CD4-positive, alpha-beta memory T cell (primary cell): ENCODE data around the gene GCN1. TPM values are rescaled to one million over a fixed set of nuclear protein-coding genes. Genes with fewer than 3 reads are reported as not detected.
A peak's percentile ranks its signal among the peaks of the same experiment; 100 is the strongest.
"Not testable (repeated sequence)": the region's sequence is repeated elsewhere in the genome, so short reads cannot be mapped to it uniquely, and the experiment has no call there.

Experiments used
- CTCF ChIA-PET: fragments of 350-600 bp; sonication (Branson Sonifier 250); formaldehyde crosslinking; loops from one replicate; lab custom pipeline; 2021; ENCODE audit warnings: inconsistent platforms; ENCODE audit not compliant: partially characterized antibody; lab: Charles Lee
- POLR2A ChIA-PET: fragments of 350-600 bp; sonication (Branson Sonifier 250); formaldehyde crosslinking; loops from one replicate; lab custom pipeline; 2021; ENCODE audit not compliant: partially characterized antibody; lab: Charles Lee
- DNase-seq, 5 donors: peaks; one replicate each; pipeline versions ENCODE4 v3.0.0 to v3.0.0-alpha.2; 2020 to 2022; ENCODE audit warnings: mixed read lengths in 1 of 5
- H3K27ac ChIP-seq: one replicate; pipeline ENCODE4 v1.7.0; 2013; ENCODE audit warnings: low read depth, low read length
- H3K27me3 ChIP-seq: 2 replicates; pipeline ENCODE4 v1.7.0; 2013; ENCODE audit warnings: mild to moderate bottlenecking, low read length, moderate library complexity; ENCODE audit not compliant: insufficient read depth
- H3K36me3 ChIP-seq: 2 replicates; pipeline ENCODE4 v1.7.0; 2013; ENCODE audit warnings: mild to moderate bottlenecking, low read length, moderate library complexity; ENCODE audit not compliant: insufficient read depth
- H3K4me1 ChIP-seq: 2 replicates; pipeline ENCODE4 v1.7.0; 2013; ENCODE audit warnings: mild to moderate bottlenecking, low read length, moderate library complexity; ENCODE audit not compliant: insufficient read depth
- H3K4me3 ChIP-seq, 2 donors: one replicate each; pipeline ENCODE4 v1.7.0; 2013; ENCODE audit warnings: low read length in 2 of 2, mild to moderate bottlenecking in 1 of 2
- H3K9me3 ChIP-seq, 2 donors: one replicate each; pipeline ENCODE4 v1.7.0; 2013; ENCODE audit warnings: low read length in 2 of 2, control low read depth in 1 of 2; ENCODE audit not compliant: control insufficient read depth in 1 of 2
- H3K27ac Mint-ChIP-seq, 7 donors: one replicate each; pipeline ENCODE4 v1.8.0; 2020 to 2021; ENCODE audit warnings: mixed read lengths in 7 of 7, mild to moderate bottlenecking in 6 of 7, inconsistent platforms in 3 of 7, moderate library complexity in 3 of 7
- H3K27me3 Mint-ChIP-seq, 2 donors: one replicate each; pipeline ENCODE4 v1.8.0; 2020 to 2021; ENCODE audit warnings: mixed read lengths in 2 of 2
- H3K36me3 Mint-ChIP-seq, 2 donors: one replicate each; pipeline ENCODE4 v1.8.0; 2020 to 2021; ENCODE audit warnings: mixed read lengths in 2 of 2, inconsistent platforms in 1 of 2, mild to moderate bottlenecking in 1 of 2
- H3K4me1 Mint-ChIP-seq, 4 donors: one replicate each; pipeline ENCODE4 v1.8.0; 2020 to 2021; ENCODE audit warnings: mixed read lengths in 4 of 4, mild to moderate bottlenecking in 1 of 4
- H3K4me3 Mint-ChIP-seq, 8 donors: one replicate each; pipeline ENCODE4 v1.8.0; 2020 to 2021; ENCODE audit warnings: mixed read lengths in 8 of 8, mild to moderate bottlenecking in 7 of 8, moderate library complexity in 6 of 8, inconsistent platforms in 3 of 8
- H3K9me3 Mint-ChIP-seq, 8 donors: one replicate each; pipeline ENCODE4 v1.8.0; 2020 to 2021; ENCODE audit warnings: mixed read lengths in 8 of 8, mild to moderate bottlenecking in 5 of 8, inconsistent platforms in 3 of 8, moderate library complexity in 1 of 8
- intact Hi-C: fragments of 100-400 bp; cut with micrococcal nuclease; formaldehyde crosslinking; loops from one replicate; pipeline ENCODE4 v1.15.1; 2023
- polyA plus RNA-seq, 2 donors: library from polyadenylated mRNA; unstranded; fragments of 300-500 nt; fragmentation: Illumina TruSeq; gene quantifications; one replicate each; pipeline ENCODE4 v1.2.3, GENCODE V29; 2021
- total RNA-seq, 2 experiments: library from RNA; stranded (reverse); gene quantifications; one replicate each; pipeline ENCODE4 v1.2.3, GENCODE V29; 2021

GCN1 gene
- total and polyA plus RNA-seq, 4 experiments from 2014 or later, result 13.9 to 132 (median 78.1) TPM

GRCh38 chr12:120211243-120211903 is 16.9 kb upstream of the GCN1 start:
- H3K4me1 Mint-ChIP-seq, result peaks cover 0 to 4% (median under 1%) of the 10 kb centered on the region in 4 donors
- no peaks in the 10 kb centered on the region for H3K9me3 Mint-ChIP-seq
- H3K36me3 Mint-ChIP-seq, result peaks cover 17 to 55% of the 10 kb centered on the region in 2 donors
- Histone ChIP-seq H3K27me3 (no peaks in the 10 kb centered on the region), H3K4me3 (no peak overlapping the region), H3K27ac (no peak overlapping the region), H3K36me3 (peaks cover 62% of the 10 kb centered on the region), H3K9me3 (no peaks in the 10 kb centered on the region), H3K4me1 (no peaks in the 10 kb centered on the region)
- CTCF ChIA-PET, result interaction anchor here (1.2 to 3.0 kb wide), 3 partner anchors 10 to 55 kb away, joined by 3 to 10 read pairs (median 4); partner anchors contain the start of gene RPLP0
- intact Hi-C loops, result no loop called here
- no peaks in the 10 kb centered on the region for H3K27me3 Mint-ChIP-seq
- POLR2A ChIA-PET, result interaction anchor here (1.8 to 3.9 kb wide), 3 partner anchors 11 to 80 kb away, joined by 6 to 27 read pairs (median 6); partner anchors contain the start of genes RNU4-2 and RPLP0
- no peak for DNase-seq
- peak overlapping the region in 1 of 8 donors; percentile 60 for H3K4me3 Mint-ChIP-seq
- H3K27ac Mint-ChIP-seq, result peak overlapping the region in 3 of 7 donors; percentile 2 to 31 (median 10)

DNA sequence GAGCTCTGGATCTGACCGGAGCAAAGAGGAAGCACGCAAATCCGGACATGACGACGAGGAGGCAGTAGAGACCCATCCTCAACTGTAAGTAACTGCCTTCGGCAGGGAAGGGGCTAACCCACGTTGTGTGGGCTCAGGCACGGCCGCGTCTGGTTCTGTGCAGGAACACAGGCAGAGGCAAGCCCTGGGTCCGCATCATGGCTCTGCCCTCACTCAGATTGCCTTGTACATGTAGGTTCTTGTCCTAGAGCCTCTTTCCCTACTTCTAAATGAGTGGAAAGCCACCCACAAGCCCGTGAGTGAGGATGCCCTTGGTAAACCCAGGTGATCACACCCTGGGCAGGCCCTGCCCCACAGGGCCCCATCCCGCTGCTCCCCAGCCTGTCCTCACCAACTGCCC is 15.3 kb upstream of the GCN1 start:
- H3K4me1 ChIP-seq, result no peaks in the 10 kb centered on the region
- peaks cover 0 to 7% (median under 1%) of the 10 kb centered on the region in 4 donors for H3K4me1 Mint-ChIP-seq
- no peaks in the 10 kb centered on the region for H3K9me3 ChIP-seq
- H3K4me3 Mint-ChIP-seq, result no peak overlapping the region
- H3K27ac Mint-ChIP-seq, result peak overlapping the region in 1 of 7 donors; percentile 26
- intact Hi-C loops, result no loop called here
- no peaks in the 10 kb centered on the region for H3K27me3 ChIP-seq
- H3K4me3 ChIP-seq, result no peak overlapping the region
- POLR2A ChIA-PET, result interaction anchor here (0.7 to 3.9 kb wide), 4 partner anchors 9 to 82 kb away, joined by 3 to 27 read pairs (median 6); partner anchors contain the start of genes RNU4-2 and RPLP0
- no peaks in the 10 kb centered on the region for H3K9me3 Mint-ChIP-seq
- no peaks in the 10 kb centered on the region for H3K27me3 Mint-ChIP-seq
- peaks cover 48% of the 10 kb centered on the region for H3K36me3 ChIP-seq
- CTCF ChIA-PET, result interaction anchor here (1.5 kb wide), 1 partner anchor 19 kb away, joined by 4 read pairs; no protein-coding TSS in a partner anchor
- H3K36me3 Mint-ChIP-seq, result peaks cover 17 to 48% of the 10 kb centered on the region in 2 donors
- no peak overlapping the region for H3K27ac ChIP-seq
- no peak for DNase-seq

DNA sequence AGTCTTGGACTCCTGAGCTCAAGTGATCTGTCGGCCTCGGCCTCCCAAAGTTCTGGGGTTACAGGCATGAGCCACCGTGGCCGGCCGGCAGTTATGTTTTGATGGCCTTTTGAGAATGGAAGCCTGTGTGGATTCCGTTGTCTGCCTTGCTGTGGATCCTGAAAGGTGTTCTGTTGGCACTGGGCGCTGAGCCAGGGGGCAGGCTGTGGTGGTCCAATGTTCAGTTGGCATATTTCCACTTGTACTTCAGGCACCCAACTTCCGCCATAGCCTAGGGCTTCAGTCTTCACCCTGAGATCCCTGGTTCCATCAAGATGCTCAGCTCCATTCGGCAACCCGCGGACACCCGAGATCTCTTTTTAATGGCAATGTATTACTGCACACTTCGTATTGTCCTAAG is 12.7 kb upstream of the GCN1 start:
- H3K4me3 ChIP-seq, result no peak overlapping the region
- Mint-ChIP-seq H3K9me3 (no peaks in the 10 kb centered on the region), H3K27me3 (no peaks in the 10 kb centered on the region), H3K27ac (peak overlapping the region in 2 of 7 donors; percentile 29 to 72), H3K4me3 (no peak overlapping the region), H3K4me1 (peaks cover 1 to 8% (median 4%) of the 10 kb centered on the region in 4 donors), H3K36me3 (peaks cover 14 to 28% of the 10 kb centered on the region in 2 donors)
- H3K4me1 ChIP-seq, result peaks cover 4% of the 10 kb centered on the region
- H3K27ac ChIP-seq, result no peak overlapping the region
- no peak for DNase-seq
- intact Hi-C loops, result no loop called here
- no peaks in the 10 kb centered on the region for H3K27me3 ChIP-seq
- H3K36me3 ChIP-seq, result peaks cover 24% of the 10 kb centered on the region
- ChIA-PET POLR2A (interaction anchor here (1.6 kb wide), 1 partner anchor 10 kb away, joined by 4 read pairs; no protein-coding TSS in a partner anchor), CTCF (no interaction called here)
- H3K9me3 ChIP-seq, result no peaks in the 10 kb centered on the region

GRCh38 chr12:120206781-120207180 is 12.3 kb upstream of the GCN1 start:
- H3K9me3 ChIP-seq, H3K9me3 Mint-ChIP-seq, H3K4me1 ChIP-seq, DNase-seq, H3K4me3 ChIP-seq, CTCF ChIA-PET, intact Hi-C loops, H3K27ac ChIP-seq, H3K4me3 Mint-ChIP-seq, H3K27me3 Mint-ChIP-seq, H3K27me3 ChIP-seq: not testable (repeated sequence)
- POLR2A ChIA-PET, result interaction anchor here (1.6 kb wide), 1 partner anchor 10 kb away, joined by 4 read pairs; no protein-coding TSS in a partner anchor
- Mint-ChIP-seq H3K4me1 (peaks cover 4 to 12% (median 7%) of the 10 kb centered on the region in 4 donors), H3K36me3 (peaks cover 11 to 23% of the 10 kb centered on the region in 2 donors), H3K27ac (peak overlapping the region in 2 of 7 donors; percentile 17 to 42)
- peaks cover 20% of the 10 kb centered on the region for H3K36me3 ChIP-seq

- peak overlapping the region in 1 of 8 donors; percentile 10 for H3K4me3 Mint-ChIP-seq
- CTCF ChIA-PET, result no interaction called here
- H3K36me3 Mint-ChIP-seq, result peaks cover 6 to 18% of the 10 kb centered on the region in 2 donors
These were observed 11.7 kb upstream of the GCN1 start for GRCh38 chr12:120206228-120206627.

GRCh38 chr12:120204171-120204570 is 9.7 kb upstream of the GCN1 start:
- Histone ChIP-seq H3K9me3 (no peaks in the 10 kb centered on the region), H3K4me3 (no peak overlapping the region), H3K27me3 (no peaks in the 10 kb centered on the region), H3K36me3 (peaks cover 4% of the 10 kb centered on the region), H3K27ac (no peak overlapping the region), H3K4me1 (peaks cover 21% of the 10 kb centered on the region)
- Mint-ChIP-seq H3K9me3 (no peaks in the 10 kb centered on the region), H3K27me3 (no peaks in the 10 kb centered on the region), H3K36me3 (peaks cover 1 to 28% of the 10 kb centered on the region in 2 donors), H3K4me1 (peaks cover 12 to 35% (median 22%) of the 10 kb centered on the region in 4 donors), H3K4me3 (no peak overlapping the region), H3K27ac (no peak overlapping the region)
- intact Hi-C loops, result loop anchor here (5.0 kb wide), 2 partner anchors 483 to 1683 kb away; partner anchors contain the start of genes MLEC and PSMD9
- CTCF ChIA-PET, result interaction anchor here (0.7 to 4.4 kb wide), 5 partner anchors 15 to 79 kb away, joined by 3 to 82 read pairs (median 4); partner anchors contain the start of gene PXN
- POLR2A ChIA-PET, result interaction anchor here (1.7 kb wide), 1 partner anchor 88 kb away, joined by 6 read pairs; the partner anchor contains the start of gene RNU4-2
- DNase-seq, result no peak

More at GRCh38 chr12:120206228-120206627, 11.7 kb upstream of the GCN1 start:
- Histone ChIP-seq H3K27me3 (no peaks in the 10 kb centered on the region), H3K27ac (no peak overlapping the region), H3K4me3 (no peak overlapping the region), H3K9me3 (no peaks in the 10 kb centered on the region), H3K36me3 (peaks cover 14% of the 10 kb centered on the region), H3K4me1 (peaks cover 7% of the 10 kb centered on the region)
- POLR2A ChIA-PET, result interaction anchor here (1.6 kb wide), 1 partner anchor 11 kb away, joined by 4 read pairs; no protein-coding TSS in a partner anchor
- peaks cover 4 to 14% (median 7%) of the 10 kb centered on the region in 4 donors for H3K4me1 Mint-ChIP-seq
- peak overlapping the region in 1 of 7 donors; percentile 17 for H3K27ac Mint-ChIP-seq
- no peaks in the 10 kb centered on the region for H3K27me3 Mint-ChIP-seq
- no peak for DNase-seq
- intact Hi-C loops, result no loop called here
- H3K9me3 Mint-ChIP-seq, result no peaks in the 10 kb centered on the region
